Tibial nerve (tissue), 4 donors: Measurements from ENCODE around the gene CTNND2. TPM values are rescaled to one million over a fixed set of nuclear protein-coding genes. Genes with fewer than 3 reads are reported as not detected.

ENCODE experiments used
- DNase-seq, 2 donors: peaks; one replicate each; pipeline ENCODE4 v3.0.0-alpha.2; 2019; ENCODE audit warnings: low spot score in 2 of 2
- H3K27ac ChIP-seq, 4 donors: fragments of 200-600 bp; sonication (generic) in 3 of 4; one replicate each; pipeline ENCODE4 v1.5.1; 2017 to 2019; ENCODE audit warnings: mild to moderate bottlenecking in 1 of 4
- H3K27me3 ChIP-seq, 2 donors: fragments of 200-600 bp; sonication (generic) in 1 of 2; one replicate each; pipeline versions ENCODE4 v1.5.1 to v1.6.0; 2017 to 2019
- H3K36me3 ChIP-seq, 3 donors: fragments of 200-600 bp; sonication (generic); one replicate each; pipeline ENCODE4 v1.5.1; 2018 to 2019
- H3K4me1 ChIP-seq, 4 donors: fragments of 200-600 bp; sonication (generic) in 3 of 4; one replicate each; pipeline ENCODE4 v1.5.1; 2017 to 2019
- H3K4me3 ChIP-seq, 4 donors: fragments of 200-600 bp; sonication (generic) in 3 of 4; one replicate each; pipeline ENCODE4 v1.5.1; 2017 to 2019; ENCODE audit warnings: mild to moderate bottlenecking in 1 of 4, moderate library complexity in 1 of 4
- H3K9me3 ChIP-seq, 4 donors: fragments of 200-600 bp; sonication (generic) in 3 of 4; one replicate each; pipeline ENCODE4 v1.5.1; 2017 to 2019
- EP300 ChIP-seq, 2 donors: sonication (generic); formaldehyde crosslinking; IDR thresholded peaks; one replicate each; pipeline ENCODE4 v1.6.1; 2017; ENCODE audit warnings: antibody characterized with exemption in 2 of 2, mild to moderate bottlenecking in 1 of 2
- POLR2A ChIP-seq, 2 donors: fragments of 450-650 bp; IDR thresholded peaks; one replicate each; pipeline ENCODE4 v1.6.1; 2017; ENCODE audit warnings: antibody characterized with exemption in 2 of 2, mild to moderate bottlenecking in 2 of 2, moderate library complexity in 2 of 2
- WGBS, 2 donors: methylation state at CpG; one replicate each; pipeline ENCODE4 v1.1.5; 2018; 5-methylcytosine and 5-hydroxymethylcytosine counted together
- total RNA-seq, 4 donors: library from RNA; depleted of rRNA; stranded (reverse); fragments of >200 nt; gene quantifications; one replicate each; pipeline ENCODE4 v1.1.0, GENCODE V29; 2016
- TF ChIP-seq, protein P1 (sequence below), 5 experiments: fragments of 200-600 bp in 3 of 5; fragments of 450-650 bp in 2 of 5; sonication (generic) in 3 of 5; IDR thresholded peaks; one replicate each; pipeline ENCODE4 v1.5.1; 2016 to 2019; ENCODE audit warnings: antibody characterized with exemption in 5 of 5, mild to moderate bottlenecking in 3 of 5, moderate library complexity in 2 of 5

Gene CTNND2
- total RNA-seq, 4 donors from 2014 or later: 1.5 to 5.7 (median 2.5) TPM; not detected in 1

DNA sequence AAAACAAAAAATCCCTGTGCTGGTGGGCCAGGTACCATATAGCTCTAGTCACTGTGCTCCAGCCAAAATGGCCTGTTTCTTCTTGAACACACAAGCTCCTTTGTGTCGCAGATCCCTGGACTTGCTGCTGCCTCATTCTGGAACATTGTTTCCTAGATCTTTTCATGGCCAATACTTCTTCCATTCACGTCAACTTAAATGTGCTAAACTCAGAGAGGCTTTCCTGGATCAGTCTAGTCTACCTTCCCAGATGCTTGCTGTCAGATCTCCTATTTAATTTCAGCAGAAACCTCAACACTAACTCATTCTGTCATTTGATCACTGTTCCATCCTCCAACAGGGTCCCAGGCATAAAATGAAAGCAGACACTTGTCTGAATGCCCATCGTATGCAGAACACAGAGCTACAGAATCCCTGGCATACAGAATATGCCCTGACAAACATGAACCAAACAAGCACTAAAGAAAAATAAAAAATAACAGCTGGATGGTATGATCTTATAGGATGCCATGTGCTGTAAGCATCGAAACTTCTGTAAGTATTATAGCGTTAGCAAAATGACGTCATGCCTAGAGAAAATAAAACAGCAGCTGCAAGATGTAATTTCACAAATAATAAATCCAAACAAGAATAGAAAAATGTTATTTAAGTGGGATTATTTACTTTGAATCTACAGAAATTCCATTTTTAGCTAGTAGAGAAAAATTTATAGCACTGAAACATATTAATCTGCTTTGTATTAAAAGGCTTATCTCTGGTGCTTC, 739.5 kb downstream of the CTNND2 start:
- TF ChIP-seq, protein P1, sequence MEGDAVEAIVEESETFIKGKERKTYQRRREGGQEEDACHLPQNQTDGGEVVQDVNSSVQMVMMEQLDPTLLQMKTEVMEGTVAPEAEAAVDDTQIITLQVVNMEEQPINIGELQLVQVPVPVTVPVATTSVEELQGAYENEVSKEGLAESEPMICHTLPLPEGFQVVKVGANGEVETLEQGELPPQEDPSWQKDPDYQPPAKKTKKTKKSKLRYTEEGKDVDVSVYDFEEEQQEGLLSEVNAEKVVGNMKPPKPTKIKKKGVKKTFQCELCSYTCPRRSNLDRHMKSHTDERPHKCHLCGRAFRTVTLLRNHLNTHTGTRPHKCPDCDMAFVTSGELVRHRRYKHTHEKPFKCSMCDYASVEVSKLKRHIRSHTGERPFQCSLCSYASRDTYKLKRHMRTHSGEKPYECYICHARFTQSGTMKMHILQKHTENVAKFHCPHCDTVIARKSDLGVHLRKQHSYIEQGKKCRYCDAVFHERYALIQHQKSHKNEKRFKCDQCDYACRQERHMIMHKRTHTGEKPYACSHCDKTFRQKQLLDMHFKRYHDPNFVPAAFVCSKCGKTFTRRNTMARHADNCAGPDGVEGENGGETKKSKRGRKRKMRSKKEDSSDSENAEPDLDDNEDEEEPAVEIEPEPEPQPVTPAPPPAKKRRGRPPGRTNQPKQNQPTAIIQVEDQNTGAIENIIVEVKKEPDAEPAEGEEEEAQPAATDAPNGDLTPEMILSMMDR (IDR thresholded peaks at IDR 0.05): no peak
- TF ChIP-seq EP300 (IDR thresholded peaks at IDR 0.05) (no peak), POLR2A (IDR thresholded peaks at IDR 0.05) (no peak)
- Histone ChIP-seq H3K27ac (no peak overlapping the region), H3K4me1 (peaks cover 0 to 8% (median 0%) of the 10 kb centered on the region in 4 donors), H3K27me3 (no peaks in the 10 kb centered on the region), H3K9me3 (no peaks in the 10 kb centered on the region), H3K36me3 (no peaks in the 10 kb centered on the region), H3K4me3 (no peak overlapping the region)
- DNase-seq: no peak
- 48 to 52% methylated on average over 6 of the region's 6 CpGs for WGBS, 2 donors

DNA sequence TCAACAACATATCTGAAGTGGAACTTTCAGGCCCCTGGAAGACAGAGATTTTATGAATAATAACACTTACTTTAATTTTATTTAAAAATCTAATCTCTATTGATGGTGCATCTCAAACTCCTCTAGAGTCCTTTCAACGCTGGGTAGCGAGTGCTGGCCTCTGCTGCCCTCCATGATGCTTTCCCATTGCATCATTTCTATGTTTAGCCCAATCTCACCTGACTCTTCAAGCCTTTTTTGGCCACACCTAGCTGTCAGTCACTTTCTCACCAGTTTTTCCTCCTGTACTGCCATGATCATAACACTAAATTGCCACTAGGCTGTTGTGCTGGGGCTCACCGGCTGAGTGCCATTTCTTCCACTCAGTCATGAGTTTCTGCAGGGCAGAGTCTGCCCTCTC, 747.1 kb downstream of the CTNND2 start:
- Histone ChIP-seq H3K27me3 (no peaks in the 10 kb centered on the region), H3K27ac (no peak overlapping the region), H3K4me3 (no peak overlapping the region), H3K4me1 (no peaks in the 10 kb centered on the region), H3K36me3 (no peaks in the 10 kb centered on the region), H3K9me3 (no peaks in the 10 kb centered on the region)
- WGBS, 2 donors: 87 to 88% methylated on average over 3 of the region's 3 CpGs
- DNase-seq: no peak
- TF ChIP-seq EP300 (IDR thresholded peaks at IDR 0.05) (no peak), POLR2A (IDR thresholded peaks at IDR 0.05) (no peak)
- TF ChIP-seq, protein P1 (IDR thresholded peaks at IDR 0.05): no peak

DNA sequence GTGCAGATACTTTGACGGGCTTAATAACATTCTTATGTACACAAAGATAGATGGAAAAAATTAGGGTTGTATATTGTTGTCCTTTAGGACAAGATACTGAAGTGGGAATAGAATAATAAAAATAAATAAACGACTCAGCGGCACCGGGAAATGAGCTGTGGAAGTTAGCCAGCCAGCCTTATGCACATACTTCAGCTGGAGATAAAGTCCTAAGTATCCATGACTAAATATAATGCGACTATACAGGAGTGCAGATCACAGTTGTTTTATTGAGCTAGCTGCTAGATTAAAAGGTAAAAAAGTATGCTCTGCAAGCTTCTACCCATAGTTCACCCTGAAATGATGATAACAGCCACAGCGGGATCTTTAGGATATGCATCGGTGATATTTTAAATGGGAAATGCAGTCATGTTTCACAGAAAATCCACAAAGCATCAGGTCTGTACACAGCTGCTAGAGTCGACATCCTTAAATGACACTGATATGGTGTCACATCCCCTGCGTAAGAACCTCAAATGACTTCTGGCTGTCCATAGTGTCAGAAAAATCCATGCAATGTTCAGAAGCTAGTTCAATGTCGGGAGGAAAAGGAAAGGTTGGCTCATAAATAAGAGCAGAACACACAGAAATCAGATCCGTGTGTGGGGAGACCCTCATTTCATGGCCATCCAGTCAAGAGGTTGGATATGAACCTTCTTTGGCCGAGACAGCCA, 750.4 kb downstream of the CTNND2 start:
- Histone ChIP-seq H3K9me3 (no peaks in the 10 kb centered on the region), H3K4me1 (no peaks in the 10 kb centered on the region)
- 69% methylated on average over 12 of the region's 12 CpGs for WGBS, 2 donors

DNA sequence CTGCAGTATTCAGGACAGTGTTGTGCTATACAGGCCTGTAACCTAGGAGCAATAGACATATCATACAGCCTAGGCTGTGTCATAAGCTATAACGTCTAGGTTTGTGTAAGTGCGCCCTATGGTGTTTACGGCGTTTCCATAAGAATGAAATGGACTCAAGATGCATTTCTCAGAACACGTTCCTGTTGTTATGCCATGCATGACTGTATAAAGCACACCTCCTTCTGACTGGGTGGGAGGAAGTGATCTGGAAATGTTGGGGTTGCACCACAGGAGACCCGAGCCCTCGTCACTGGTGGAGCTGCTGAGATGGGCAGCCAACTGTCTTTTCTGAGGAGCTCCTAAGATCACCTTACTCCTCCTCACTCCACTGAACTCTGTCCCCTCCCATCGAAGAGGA, 751.9 kb downstream of the CTNND2 start:
- Histone ChIP-seq H3K27me3 (no peaks in the 10 kb centered on the region), H3K27ac (no peak overlapping the region), H3K4me1 (no peaks in the 10 kb centered on the region), H3K9me3 (no peaks in the 10 kb centered on the region), H3K36me3 (no peaks in the 10 kb centered on the region), H3K4me3 (no peak overlapping the region)
- 89 to 95% methylated on average over 8 of the region's 8 CpGs for WGBS, 2 donors
- TF ChIP-seq EP300 (IDR thresholded peaks at IDR 0.05) (no peak), POLR2A (IDR thresholded peaks at IDR 0.05) (no peak)
- TF ChIP-seq, protein P1 (IDR thresholded peaks at IDR 0.05): no peak
- DNase-seq: no peak

More for the DNA sequence above, 750.4 kb downstream of the CTNND2 start:
- no peaks in the 10 kb centered on the region for H3K36me3 ChIP-seq
- no peak overlapping the region for H3K27ac ChIP-seq
- TF ChIP-seq EP300 (IDR thresholded peaks at IDR 0.05) (no peak), POLR2A (IDR thresholded peaks at IDR 0.05) (no peak)
- TF ChIP-seq, protein P1 (IDR thresholded peaks at IDR 0.05): no peak
- no peak for DNase-seq
- no peak overlapping the region for H3K4me3 ChIP-seq
- no peaks in the 10 kb centered on the region for H3K27me3 ChIP-seq

DNA sequence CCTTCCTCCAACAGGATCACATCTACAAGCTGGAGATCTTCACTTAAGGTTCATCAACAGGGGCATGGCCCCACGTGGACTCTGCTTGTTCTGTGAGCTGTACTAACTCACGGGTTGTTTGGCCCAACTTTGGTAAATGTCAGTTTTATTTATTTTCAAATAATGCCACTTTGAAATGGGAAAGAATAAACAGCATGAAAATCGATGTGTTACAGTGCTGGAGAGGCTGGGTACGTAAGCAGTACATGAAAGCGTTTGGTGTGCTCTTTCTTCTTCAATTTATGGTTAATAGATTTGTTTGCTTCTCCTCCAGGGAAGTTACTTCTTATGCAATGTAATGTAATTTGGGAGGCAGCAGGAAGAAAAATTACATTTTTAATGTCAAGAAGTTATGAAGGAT, 753.3 kb downstream of the CTNND2 start:
- no peaks in the 10 kb centered on the region for H3K4me1 ChIP-seq
- H3K4me3 ChIP-seq: no peak overlapping the region
- H3K9me3 ChIP-seq: no peaks in the 10 kb centered on the region
- no peaks in the 10 kb centered on the region for H3K36me3 ChIP-seq
- H3K27ac ChIP-seq: no peak overlapping the region
- TF ChIP-seq, protein P1 (IDR thresholded peaks at IDR 0.05): no peak
- no peaks in the 10 kb centered on the region for H3K27me3 ChIP-seq
- WGBS, 2 donors: 78 to 81% methylated on average over 5 of the region's 5 CpGs
- no peak for DNase-seq
